HG03342 (cell line): ENCODE data around the gene CACNA1E.

Experiments
- ATAC-seq: cut with Tn5 transposase; IDR thresholded peaks from one replicate; pipeline ENCODE4 v1.9.1; 2021; ENCODE audit warnings: mild to moderate bottlenecking, moderate library complexity; ENCODE audit not compliant: unreplicated experiment

The CACNA1E gene

GRCh38 chr1:181483285-181484195 lies at the start of gene CACNA1E:
TSS of gene CACNA1E (plus strand) at chr1:181483517. CDS start at chr1:181483745, 228 bp downstream.
- no peak for ATAC-seq

GRCh38 chr1:181433931-181434330 lies 49.4 kb upstream of the CACNA1E start:
- ATAC-seq = no peak

- no peak for ATAC-seq
Measured at GRCh38 chr1:181438013-181438412, 45.3 kb upstream of the CACNA1E start.

- no peak for ATAC-seq
Measured at GRCh38 chr1:181440510-181440909, 42.8 kb upstream of the CACNA1E start.

- ATAC-seq = no peak
Measured at GRCh38 chr1:181442181-181442525, 41.2 kb upstream of the CACNA1E start.

- no peak for ATAC-seq
Measured at GRCh38 chr1:181443231-181443853, 40.0 kb upstream of the CACNA1E start.

- ATAC-seq = no peak
Measured at GRCh38 chr1:181445436-181445835, 37.9 kb upstream of the CACNA1E start.

- no peak for ATAC-seq
Measured at GRCh38 chr1:181448461-181448860, 34.9 kb upstream of the CACNA1E start.

GRCh38 chr1:181451661-181452230 lies 31.6 kb upstream of the CACNA1E start:
- ATAC-seq = no peak

GRCh38 chr1:181452746-181453145 lies 30.6 kb upstream of the CACNA1E start:
- ATAC-seq = no peak

GRCh38 chr1:181453541-181454201 lies 29.6 kb upstream of the CACNA1E start:
- ATAC-seq = no peak

- no peak for ATAC-seq
Measured at GRCh38 chr1:181456551-181456950, 26.8 kb upstream of the CACNA1E start.

GRCh38 chr1:181458419-181458818 lies 24.9 kb upstream of the CACNA1E start:
- ATAC-seq = no peak

GRCh38 chr1:181459067-181459466 lies 24.2 kb upstream of the CACNA1E start:
- no peak for ATAC-seq

- no peak for ATAC-seq
Measured at GRCh38 chr1:181469829-181470228, 13.5 kb upstream of the CACNA1E start.

GRCh38 chr1:181475580-181475979 lies 7.7 kb upstream of the CACNA1E start:
- no peak for ATAC-seq

- ATAC-seq = no peak
Measured at GRCh38 chr1:181476581-181476980, 6.7 kb upstream of the CACNA1E start.

GRCh38 chr1:181478306-181478705 lies 5.0 kb upstream of the CACNA1E start:
- ATAC-seq = no peak

GRCh38 chr1:181479137-181479745 lies 4.1 kb upstream of the CACNA1E start:
- ATAC-seq = peak; percentile 41

GRCh38 chr1:181482001-181482430 lies 1.3 kb upstream of the CACNA1E start:
- peak; percentile 0 for ATAC-seq
